Fibroblast of the aortic adventitia (primary cell): Measurements from ENCODE around the gene KRT2. TPM values are rescaled to one million over a fixed set of nuclear protein-coding genes. Genes with fewer than 3 reads are reported as not detected.

Experiments used
- DNase-seq: peaks from one replicate; pipeline ENCODE4 v3.0.0-alpha.2; 2010; ENCODE audit warnings: low read depth
- H3K4me3 ChIP-seq: 2 replicates; pipeline ENCODE4 v1.5.1; 2011; ENCODE audit warnings: low read depth, mild to moderate bottlenecking, control low read depth, low read length, moderate library complexity
- total RNA-seq: library from RNA; depleted of rRNA; stranded (reverse); fragments of >200 nt; gene quantifications from 2 replicates; pipeline ENCODE4 v1.2.3, GENCODE V29; 2012; ENCODE audit warnings: low replicate concordance
- TF ChIP-seq, protein P1 (sequence below): IDR thresholded peaks from 2 replicates; pipeline ENCODE4 v1.5.1; 2011; ENCODE audit warnings: mild to moderate bottlenecking, low read length, control low read depth, inconsistent platforms; ENCODE audit not compliant: insufficient read depth

Gene KRT2
- total RNA-seq, 1 donor, result not detected

DNA sequence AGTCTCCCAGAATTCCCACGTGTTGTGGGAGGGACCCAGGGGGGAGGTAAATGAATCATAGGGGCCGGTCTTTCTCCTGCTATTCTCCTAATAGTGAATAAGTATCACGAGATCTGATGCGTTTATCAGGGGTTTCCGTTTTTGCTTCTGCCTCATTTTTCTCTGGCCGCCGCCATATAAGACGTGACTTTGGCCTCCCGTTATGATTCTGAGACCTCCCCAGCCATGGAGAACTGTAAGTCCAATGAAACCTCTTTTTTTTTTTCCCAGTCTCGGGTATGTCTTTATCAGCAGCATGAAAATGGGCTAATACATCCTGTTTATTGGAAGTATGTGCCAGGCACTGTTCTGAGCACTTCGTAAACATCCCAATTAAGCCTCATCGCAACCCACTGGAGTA, 51.5 kb downstream of the KRT2 start:
- TF ChIP-seq, protein P1, sequence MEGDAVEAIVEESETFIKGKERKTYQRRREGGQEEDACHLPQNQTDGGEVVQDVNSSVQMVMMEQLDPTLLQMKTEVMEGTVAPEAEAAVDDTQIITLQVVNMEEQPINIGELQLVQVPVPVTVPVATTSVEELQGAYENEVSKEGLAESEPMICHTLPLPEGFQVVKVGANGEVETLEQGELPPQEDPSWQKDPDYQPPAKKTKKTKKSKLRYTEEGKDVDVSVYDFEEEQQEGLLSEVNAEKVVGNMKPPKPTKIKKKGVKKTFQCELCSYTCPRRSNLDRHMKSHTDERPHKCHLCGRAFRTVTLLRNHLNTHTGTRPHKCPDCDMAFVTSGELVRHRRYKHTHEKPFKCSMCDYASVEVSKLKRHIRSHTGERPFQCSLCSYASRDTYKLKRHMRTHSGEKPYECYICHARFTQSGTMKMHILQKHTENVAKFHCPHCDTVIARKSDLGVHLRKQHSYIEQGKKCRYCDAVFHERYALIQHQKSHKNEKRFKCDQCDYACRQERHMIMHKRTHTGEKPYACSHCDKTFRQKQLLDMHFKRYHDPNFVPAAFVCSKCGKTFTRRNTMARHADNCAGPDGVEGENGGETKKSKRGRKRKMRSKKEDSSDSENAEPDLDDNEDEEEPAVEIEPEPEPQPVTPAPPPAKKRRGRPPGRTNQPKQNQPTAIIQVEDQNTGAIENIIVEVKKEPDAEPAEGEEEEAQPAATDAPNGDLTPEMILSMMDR, result no peak
- no peak overlapping the region for H3K4me3 ChIP-seq
- no peak for DNase-seq

DNA sequence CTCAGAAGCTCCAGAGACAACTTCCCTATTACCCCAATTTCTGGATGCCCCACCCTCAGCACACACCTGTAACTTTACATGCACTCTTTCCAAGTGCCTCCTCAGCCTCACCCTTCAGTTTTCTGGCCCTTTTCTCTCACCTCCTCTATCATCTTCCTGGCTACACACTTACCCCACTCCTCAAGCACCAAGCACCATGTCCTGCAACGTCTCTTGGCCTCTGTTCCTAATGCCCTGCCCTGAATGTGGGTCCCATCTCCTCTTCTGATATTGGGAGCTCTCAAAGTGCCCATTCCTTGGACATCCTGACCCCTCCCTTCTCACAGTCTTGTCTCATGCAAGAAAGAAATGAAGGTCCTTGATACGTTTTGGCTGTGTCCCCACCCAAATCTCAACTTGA, 51.9 kb downstream of the KRT2 start:
- TF ChIP-seq, protein P1, result no peak
- DNase-seq, result no peak
- H3K4me3 ChIP-seq, result no peak overlapping the region

DNA sequence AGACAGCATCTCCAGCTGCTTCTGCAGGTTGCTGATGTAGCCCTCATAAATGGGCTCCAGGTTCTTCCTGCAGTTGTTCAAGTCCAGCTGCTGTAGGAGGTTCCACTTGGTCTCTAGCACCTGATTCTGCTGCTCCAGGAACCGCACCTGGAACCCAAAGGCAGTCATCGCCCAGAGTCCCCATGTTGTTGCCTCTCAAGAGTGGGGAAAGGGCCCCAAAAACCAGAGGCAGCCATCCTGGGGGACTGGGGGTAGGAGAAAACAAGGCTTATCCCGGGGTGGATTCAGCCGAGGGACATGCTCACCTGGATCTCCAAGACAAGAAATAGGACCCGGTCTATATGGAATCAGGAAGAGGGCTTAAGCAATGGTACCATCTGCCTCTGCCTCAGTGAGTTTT, 53.0 kb downstream of the KRT2 start:
- no peak overlapping the region for H3K4me3 ChIP-seq
- TF ChIP-seq, protein P1, result no peak
- DNase-seq, result no peak

Other genes starting within 250 kb of the KRT2 start
- gene KRT82, start 245.9 kb downstream of the KRT2 start, total RNA-seq, result not detected in 2 replicates
- gene KRT75, start 217.8 kb downstream of the KRT2 start, total RNA-seq, result not detected in 2 replicates
- gene KRT6B, start 200.1 kb downstream of the KRT2 start, total RNA-seq, result not detected in 2 replicates
- gene KRT6C, start 178.4 kb downstream of the KRT2 start, total RNA-seq, result not detected in 2 replicates
- not detected in 2 replicates for gene KRT6A, start 159.0 kb downstream of the KRT2 start, total RNA-seq
- gene KRT5, start 131.8 kb downstream of the KRT2 start, total RNA-seq, result not detected in 2 replicates
- not detected in 2 replicates for gene KRT71, start 99.1 kb downstream of the KRT2 start, total RNA-seq
- not detected in 2 replicates for gene KRT74, start 78.4 kb downstream of the KRT2 start, total RNA-seq
- not detected in 2 replicates for gene KRT72, start 50.7 kb downstream of the KRT2 start, total RNA-seq
- gene KRT73, start 33.7 kb downstream of the KRT2 start, total RNA-seq, result not detected in 2 replicates
- not detected in 2 replicates for gene KRT1, start 28.2 kb upstream of the KRT2 start, total RNA-seq
- gene KRT77, start 51.3 kb upstream of the KRT2 start, total RNA-seq, result not detected in 2 replicates
- gene KRT76, start 125.1 kb upstream of the KRT2 start, total RNA-seq, result not detected in 2 replicates
- gene KRT3, start 143.9 kb upstream of the KRT2 start, total RNA-seq, result not detected in 2 replicates
- gene KRT4, start 161.9 kb upstream of the KRT2 start, total RNA-seq, result not detected in 2 replicates
- not detected in 2 replicates for gene KRT79, start 182.1 kb upstream of the KRT2 start, total RNA-seq
- not detected in 2 replicates for gene KRT78, start 196.8 kb upstream of the KRT2 start, total RNA-seq